NOMO-1 treated with dmso at 0.1 percent for 144 hours (cell line): ENCODE data around the gene BAD.
"Not testable (repeated sequence)": the region's sequence is repeated elsewhere in the genome, so short reads cannot be mapped to it uniquely, and the experiment has no call there.

Experiments used
- DNase-seq: peaks from one replicate; lab custom pipeline; 2025; ENCODE audit not compliant: unreplicated experiment; lab: John Stamatoyannopoulos, UW

BAD gene

DNA sequence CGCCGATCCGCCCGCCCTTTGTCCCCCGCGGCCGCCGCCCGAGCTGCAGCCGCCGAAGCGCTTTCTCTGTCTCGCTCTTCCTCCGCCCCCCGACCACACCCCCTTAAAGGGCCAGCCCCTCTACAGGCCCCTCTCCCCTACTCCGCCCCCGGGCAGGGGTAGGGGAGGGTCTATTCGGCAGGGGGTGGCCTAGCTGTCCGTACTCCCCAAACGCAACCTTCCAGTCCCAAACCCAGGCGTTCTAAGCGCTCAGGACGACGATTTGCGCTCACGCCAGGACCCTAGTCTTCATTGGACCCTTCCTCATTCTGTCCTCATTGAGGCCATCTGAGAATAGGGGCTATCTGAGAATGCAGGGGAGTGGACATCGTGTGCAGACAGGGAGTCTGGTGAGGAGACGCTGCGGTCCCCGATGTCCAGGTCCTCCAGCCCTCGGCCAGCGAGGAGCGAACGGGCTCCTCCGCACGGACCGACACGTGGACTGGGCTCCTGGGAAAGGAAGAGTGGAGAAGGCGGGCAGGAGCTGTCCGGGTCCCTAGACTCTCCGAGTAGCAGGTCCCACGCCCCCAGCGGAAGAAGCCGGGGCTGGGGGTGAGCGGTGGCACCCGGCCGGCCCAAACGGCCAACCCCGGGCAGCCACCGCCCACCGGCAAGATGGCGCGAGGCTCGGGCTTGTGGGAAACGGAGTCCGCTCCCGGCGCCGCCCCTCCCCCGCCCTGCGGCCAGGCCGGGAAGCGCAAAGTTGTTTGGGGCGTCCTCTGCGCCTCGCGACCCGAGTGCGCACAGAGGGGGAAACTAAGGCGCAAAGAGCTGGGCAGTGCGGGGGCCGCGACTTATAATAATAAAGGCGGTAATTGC lies 37.4 kb downstream of the BAD start, which contains the start of gene PPP1R14B:
PPP1R14B (minus strand) TSS at position 73 of the 858 bp plus-strand sequence. CDS start 270 bp downstream, outside the sequence.
- peak; percentile 84 for DNase-seq

GRCh38 chr11:64246621-64246870 lies 37.9 kb downstream of the BAD start:
- not testable (repeated sequence) for DNase-seq

- DNase-seq, result peak; percentile 34
These were observed 38.5 kb downstream of the BAD start for GRCh38 chr11:64245797-64246620.

DNA sequence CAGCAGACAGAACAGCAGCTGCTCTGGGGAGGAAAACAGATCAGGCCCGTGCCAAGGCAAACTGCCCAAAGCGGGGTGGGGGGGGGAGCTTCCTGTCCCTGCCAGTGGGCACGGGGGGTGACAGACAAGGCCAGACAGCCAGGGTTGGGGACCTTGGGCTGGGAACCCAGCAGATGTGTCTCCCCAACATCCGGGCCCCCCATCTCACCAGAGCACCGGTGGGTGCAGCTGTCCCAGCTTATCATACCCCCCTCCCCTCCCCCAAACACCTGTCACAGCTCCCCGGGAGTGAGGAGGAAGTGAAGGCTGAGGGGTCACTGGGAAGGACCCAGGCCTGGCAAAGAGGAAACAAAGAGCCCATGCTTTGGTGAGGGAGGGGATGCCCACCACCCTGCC lies 39.1 kb downstream of the BAD start:
- DNase-seq, result no peak

DNA sequence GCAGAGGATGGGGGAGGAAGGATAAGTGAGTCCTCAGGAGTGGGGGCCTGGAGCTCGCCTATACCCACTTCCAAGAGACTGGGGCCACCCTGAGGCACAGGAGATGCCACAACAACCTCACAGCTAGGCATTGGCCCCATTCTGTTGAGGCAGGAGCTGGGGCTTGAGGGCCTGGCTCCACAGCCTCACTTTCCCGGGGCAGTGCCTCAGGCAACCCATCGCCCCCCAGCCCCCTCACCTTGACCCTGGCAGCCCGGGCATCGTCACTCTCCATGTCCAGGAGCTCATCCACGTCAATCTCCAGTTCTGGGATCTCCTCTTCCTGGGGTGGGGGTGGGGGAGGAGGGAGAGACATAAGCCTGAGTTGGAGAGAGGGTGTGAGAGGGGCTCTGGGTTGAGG lies 39.5 kb downstream of the BAD start:
- DNase-seq, result no peak

- no peak for DNase-seq
These were observed 40.4 kb downstream of the BAD start for GRCh38 chr11:64244107-64244506.

DNA sequence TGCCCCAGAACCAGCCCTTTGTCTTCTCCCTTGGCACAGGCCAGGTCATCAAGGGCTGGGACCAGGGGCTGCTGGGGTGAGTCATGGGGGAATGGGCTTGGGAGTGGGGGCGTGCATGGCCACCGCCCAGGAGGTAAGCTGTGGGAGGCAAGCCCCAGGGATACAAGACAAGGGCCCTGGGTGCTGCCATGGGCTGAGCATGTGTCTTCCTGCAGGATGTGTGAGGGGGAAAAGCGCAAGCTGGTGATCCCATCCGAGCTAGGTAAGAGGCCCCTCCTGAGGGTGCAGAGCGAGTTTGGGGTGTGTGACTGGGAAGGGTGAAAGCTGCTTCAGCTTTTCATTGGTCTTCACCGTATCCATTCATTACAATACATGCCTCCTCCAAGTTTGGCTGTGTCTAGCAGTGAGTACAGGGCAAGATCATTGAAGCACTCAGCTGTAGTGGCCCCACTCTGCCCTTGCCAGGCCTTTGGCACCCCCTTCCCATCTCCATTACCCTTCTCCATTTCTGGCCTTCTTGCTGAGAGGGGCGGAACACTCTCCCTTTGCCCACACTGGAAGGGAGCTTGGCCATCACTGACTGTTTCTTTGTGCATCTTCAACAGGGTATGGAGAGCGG lies 41.1 kb downstream of the BAD start:
- DNase-seq, result no peak

DNA sequence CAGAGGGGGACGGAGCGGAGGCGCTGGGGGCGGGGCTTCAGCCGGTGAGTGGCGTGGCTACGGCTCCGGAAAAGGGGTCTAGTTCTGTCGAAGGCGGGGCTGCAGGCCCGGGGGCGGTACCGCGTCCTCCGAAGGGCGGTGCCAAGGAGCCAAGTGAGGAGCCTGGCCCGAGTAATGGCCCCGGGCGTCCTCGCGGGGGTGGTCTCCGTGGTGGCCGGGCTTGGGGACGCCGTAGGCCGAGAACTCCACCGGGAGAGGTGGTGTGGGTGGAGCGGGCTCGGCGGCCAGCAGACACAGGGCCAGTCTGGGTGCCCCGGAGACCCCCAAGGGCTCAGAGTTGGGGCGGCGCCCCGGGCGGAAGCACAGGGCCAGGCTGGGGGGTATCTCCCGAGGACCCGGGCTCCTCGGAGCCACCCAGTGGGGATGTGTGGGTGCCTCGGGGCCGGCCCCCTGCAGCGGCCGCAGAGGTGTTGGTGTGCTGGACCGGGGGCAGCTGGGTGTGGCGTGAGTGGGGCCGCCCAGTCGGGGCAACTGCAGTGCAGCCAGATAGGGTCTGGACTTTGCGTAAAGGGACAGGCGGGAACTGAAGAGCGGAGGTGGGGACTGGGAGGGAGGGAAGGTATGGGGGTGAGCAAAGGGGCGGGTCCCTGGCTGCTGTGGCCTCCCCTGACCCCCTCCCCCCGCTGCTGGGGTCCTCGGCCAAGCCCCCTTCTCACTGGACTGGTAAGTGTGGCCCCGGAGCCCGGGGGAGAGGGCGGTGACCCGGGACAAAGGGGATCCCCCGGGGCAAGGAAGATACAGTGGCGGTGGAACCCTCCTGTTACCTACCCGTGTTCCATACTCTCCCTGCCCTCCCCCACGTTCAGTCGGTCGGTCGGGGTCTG lies 42.7 kb downstream of the BAD start:
- peak; percentile 98 for DNase-seq

GRCh38 chr11:64241241-64241490 lies 43.3 kb downstream of the BAD start:
- DNase-seq, result no peak

DNA sequence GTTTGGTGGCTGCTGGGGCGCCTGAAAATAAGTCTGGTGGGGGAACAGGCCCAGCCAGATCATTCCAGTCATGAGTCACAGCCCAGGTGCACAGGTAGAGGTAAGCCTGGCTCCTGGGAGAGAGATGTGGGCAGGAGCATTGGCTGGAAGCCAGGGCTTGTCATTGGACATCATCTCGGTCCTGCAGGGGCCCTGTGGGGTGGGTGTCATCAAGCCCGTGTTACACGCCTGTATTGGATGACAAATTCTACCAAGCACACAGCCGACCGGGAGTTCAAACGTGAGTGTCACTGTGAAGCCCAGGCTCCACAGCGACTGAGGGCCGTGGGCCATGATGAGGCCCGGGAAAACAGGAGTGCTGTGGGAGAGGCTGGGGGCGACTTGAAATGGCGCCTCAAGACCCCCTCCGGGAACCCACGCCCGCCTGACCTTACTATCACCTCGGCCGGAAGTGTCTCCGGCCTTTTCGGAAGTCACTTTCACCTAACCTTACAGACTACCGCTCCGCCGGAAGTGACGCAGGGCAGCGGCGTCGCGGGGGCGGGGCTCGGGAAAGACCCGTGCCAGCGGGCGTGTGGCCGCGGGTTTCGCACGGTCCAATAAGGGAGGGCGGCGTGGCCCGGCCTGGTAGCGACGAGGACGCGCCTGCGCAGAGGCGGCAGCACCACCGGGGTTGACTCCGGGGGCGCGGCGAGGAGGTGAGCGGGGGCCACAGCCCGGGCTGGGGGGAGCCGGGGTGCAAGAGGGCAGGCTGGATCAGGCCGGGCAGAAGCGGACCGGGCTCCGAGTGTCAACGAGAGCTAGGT lies 43.8 kb downstream of the BAD start, which contains the start of gene FKBP2:
FKBP2 (plus strand) TSS at position 661 of the 806 bp plus-strand sequence. CDS start 1,293 bp downstream, outside the sequence.
- DNase-seq, result peak; percentile 96

DNA sequence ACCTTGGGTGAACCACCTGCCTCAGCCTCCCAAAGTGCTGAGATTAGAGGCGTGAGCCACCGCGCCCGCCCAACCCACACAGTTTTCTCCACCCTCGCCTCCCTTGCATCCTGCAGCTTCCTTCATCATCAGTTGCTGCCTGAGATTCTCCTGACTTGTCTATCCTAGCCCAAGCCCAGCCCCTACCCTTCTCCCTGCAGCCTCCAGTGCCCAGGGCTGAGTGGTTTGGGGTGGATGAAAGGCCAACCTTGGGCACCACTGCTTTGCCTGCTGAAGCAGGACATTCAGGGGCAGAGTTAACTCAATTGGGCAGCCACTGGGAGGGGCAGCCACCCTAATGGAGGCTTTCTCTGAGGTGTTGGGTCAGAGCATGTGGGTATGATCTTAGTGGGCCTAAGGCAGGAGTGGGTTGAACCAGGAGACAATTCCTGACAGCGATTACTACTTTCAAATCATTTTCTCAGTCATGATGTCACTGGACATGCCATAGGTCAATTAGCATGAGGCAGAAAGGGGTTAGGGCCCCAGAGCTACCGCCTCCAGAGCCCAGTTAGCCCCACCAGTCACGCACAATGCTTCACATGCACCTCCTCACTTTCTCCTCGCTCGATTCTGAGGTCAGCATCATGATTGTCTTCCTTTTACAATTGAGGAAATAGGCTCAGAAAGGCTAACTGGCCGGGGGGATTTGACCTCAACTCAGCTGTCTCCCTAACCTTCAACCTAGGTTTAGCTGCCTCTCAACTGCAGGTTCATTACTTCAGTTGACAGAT lies 44.6 kb downstream of the BAD start:
- DNase-seq, result peak; percentile 98

- peak; percentile 73 for DNase-seq
These were observed 45.5 kb downstream of the BAD start for GRCh38 chr11:64238999-64239398.

GRCh38 chr11:64238076-64238475 lies 46.4 kb downstream of the BAD start:
- DNase-seq, result no peak

DNA sequence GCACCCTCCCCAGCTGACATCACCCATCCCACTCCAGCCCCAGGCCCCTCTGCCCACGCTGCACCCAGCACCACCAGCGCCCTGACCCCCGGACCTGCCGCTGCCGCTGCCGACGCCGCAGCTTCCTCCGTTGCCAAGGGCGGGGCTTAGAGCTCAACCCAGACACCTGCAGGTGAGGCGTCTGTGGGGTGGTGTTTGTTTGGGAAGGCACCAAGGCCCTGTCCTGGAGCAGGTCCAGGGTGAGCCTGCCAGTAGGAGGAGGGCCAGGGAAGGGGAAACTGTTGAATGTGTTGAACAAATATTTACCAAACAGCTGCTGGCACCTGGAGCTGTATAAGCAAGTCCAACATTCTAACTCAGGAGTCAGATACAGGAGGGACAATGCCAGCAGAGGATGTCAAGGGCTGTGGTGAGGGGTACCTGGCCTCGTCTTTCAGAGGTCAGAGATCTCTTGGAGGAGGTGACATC lies 46.9 kb downstream of the BAD start:
- no peak for DNase-seq

GRCh38 chr11:64235437-64236161 lies 48.9 kb downstream of the BAD start:
- no peak for DNase-seq

- no peak for DNase-seq
These were observed 49.7 kb downstream of the BAD start for GRCh38 chr11:64234647-64235379.

GRCh38 chr11:64233913-64234586 lies 50.4 kb downstream of the BAD start, which contains the start of gene VEGFB:
Gene VEGFB (plus strand): TSS chr11:64234584. CDS start chr11:64234834, 250 bp downstream.
- DNase-seq, result peak; percentile 39
